Hematopoietic multipotent progenitor cell treated with erythropoietin and hydrocortisone succinate and interleukin-3 and kit ligand, for 6 days (in vitro differentiated cells): ENCODE data around the gene ITFG2.

ENCODE experiments used
- DNase-seq: peaks from one replicate; pipeline ENCODE4 v3.0.0-alpha.2; 2015

ITFG2 gene

GRCh38 chr12:2795291-2796186 lies 16.9 kb upstream of the ITFG2 start:
- DNase-seq, result peak; percentile 83

- peak; percentile 20 for DNase-seq
Measured at GRCh38 chr12:2796187-2796666, 16.2 kb upstream of the ITFG2 start.

- DNase-seq, result peak; percentile 39
Measured at GRCh38 chr12:2797721-2798418, 14.6 kb upstream of the ITFG2 start.

- DNase-seq, result no peak
Measured at GRCh38 chr12:2800046-2800570, 12.4 kb upstream of the ITFG2 start.

- no peak for DNase-seq
Measured at GRCh38 chr12:2801044-2801783, 11.3 kb upstream of the ITFG2 start.

GRCh38 chr12:2803635-2804392 lies 8.7 kb upstream of the ITFG2 start:
- no peak for DNase-seq

GRCh38 chr12:2804393-2805142 lies 7.9 kb upstream of the ITFG2 start:
- peak; percentile 29 for DNase-seq

GRCh38 chr12:2805143-2805520 lies 7.3 kb upstream of the ITFG2 start:
- no peak for DNase-seq

GRCh38 chr12:2806700-2807099 lies 5.8 kb upstream of the ITFG2 start:
- DNase-seq, result no peak

GRCh38 chr12:2811801-2812200 lies 667 bp upstream of the ITFG2 start:
- DNase-seq, result no peak

GRCh38 chr12:2813214-2814185 lies 1.0 kb downstream of the ITFG2 start:
- peak; percentile 94 for DNase-seq

GRCh38 chr12:2819810-2820209 lies 7.3 kb downstream of the ITFG2 start:
- DNase-seq, result no peak

- DNase-seq, result no peak
Measured at GRCh38 chr12:2820432-2820831, 8.0 kb downstream of the ITFG2 start.

- no peak for DNase-seq
Measured at GRCh38 chr12:2823483-2823882, 11.0 kb downstream of the ITFG2 start.

- no peak for DNase-seq
Measured at GRCh38 chr12:2824541-2824940, 12.1 kb downstream of the ITFG2 start.

GRCh38 chr12:2825132-2825531 lies 12.7 kb downstream of the ITFG2 start:
- DNase-seq, result no peak

GRCh38 chr12:2826036-2826435 lies 13.6 kb downstream of the ITFG2 start:
- no peak for DNase-seq

GRCh38 chr12:2826721-2827515 lies 14.4 kb downstream of the ITFG2 start:
- DNase-seq, result no peak

- DNase-seq, result no peak
Measured at GRCh38 chr12:2829275-2829674, 16.8 kb downstream of the ITFG2 start.
